ENCODE measurements around the gene TRAPPC3.

TRAPPC3 gene

GRCh38 chr1:36092798-36093185, 56.5 kb downstream of the TRAPPC3 start:
- TF ChIP-seq CTCF (IDR thresholded peaks at IDR 0.05; ENCODE audit: extremely low read depth, insufficient read depth, missing control alignments): no peak
- in situ Hi-C loops (cut with MboI; ENCODE audit: low pct_unique_long_range_greater_than_20kb, low sequenced_read_pairs, unreplicated experiment): loop anchor here (10.0 kb wide), 1 partner anchor 92 kb away; no protein-coding TSS in a partner anchor
- DNase-seq (ENCODE audit: low spot score): no peak

- no peak for TF ChIP-seq CTCF (IDR thresholded peaks at IDR 0.05; ENCODE audit: extremely low read depth, insufficient read depth, missing control alignments)
- in situ Hi-C loops (cut with MboI; ENCODE audit: low pct_unique_long_range_greater_than_20kb, low sequenced_read_pairs, unreplicated experiment): loop anchor here (10.0 kb wide), 1 partner anchor 93 kb away; no protein-coding TSS in a partner anchor
- no peak for DNase-seq (ENCODE audit: low spot score)
These were observed 57.0 kb downstream of the TRAPPC3 start for GRCh38 chr1:36092166-36092797.

GRCh38 chr1:36091698-36092097, 57.6 kb downstream of the TRAPPC3 start:
- no peak for DNase-seq (ENCODE audit: low spot score)

GRCh38 chr1:36091141-36091540, 58.1 kb downstream of the TRAPPC3 start:
- in situ Hi-C loops (cut with MboI; ENCODE audit: low pct_unique_long_range_greater_than_20kb, low sequenced_read_pairs, unreplicated experiment): loop anchor here (10.0 kb wide), 1 partner anchor 94 kb away; no protein-coding TSS in a partner anchor
- TF ChIP-seq CTCF (IDR thresholded peaks at IDR 0.05; ENCODE audit: extremely low read depth, insufficient read depth, missing control alignments): no peak
- no peak for DNase-seq (ENCODE audit: low spot score)

More at GRCh38 chr1:36091698-36092097, 57.6 kb downstream of the TRAPPC3 start:
- no peak for TF ChIP-seq CTCF (IDR thresholded peaks at IDR 0.05; ENCODE audit: extremely low read depth, insufficient read depth, missing control alignments)
- in situ Hi-C loops (cut with MboI; ENCODE audit: low pct_unique_long_range_greater_than_20kb, low sequenced_read_pairs, unreplicated experiment): loop anchor here (10.0 kb wide), 1 partner anchor 93 kb away; no protein-coding TSS in a partner anchor

GRCh38 chr1:36089393-36090121, 59.7 kb downstream of the TRAPPC3 start:
- no peak for TF ChIP-seq CTCF (IDR thresholded peaks at IDR 0.05; ENCODE audit: extremely low read depth, insufficient read depth, missing control alignments)
- no peak for DNase-seq (ENCODE audit: low spot score)
- in situ Hi-C loops (cut with MboI; ENCODE audit: low pct_unique_long_range_greater_than_20kb, low sequenced_read_pairs, unreplicated experiment): loop anchor here (10.0 kb wide), 1 partner anchor 95 kb away; no protein-coding TSS in a partner anchor

- peak; percentile 96 for DNase-seq (ENCODE audit: low spot score)
- TF ChIP-seq CTCF (IDR thresholded peaks at IDR 0.05; ENCODE audit: extremely low read depth, insufficient read depth, missing control alignments): peak; percentile 99
- in situ Hi-C loops (cut with MboI; ENCODE audit: low pct_unique_long_range_greater_than_20kb, low sequenced_read_pairs, unreplicated experiment): no loop called here
These were observed 60.5 kb downstream of the TRAPPC3 start, which contains the start of gene ADPRS for GRCh38 chr1:36088577-36089392. Gene ADPRS (plus strand): TSS chr1:36088892. CDS start chr1:36088905, 13 bp downstream.
